ENCODE results near the gene GOLGA5. TPM values are rescaled to one million over a fixed set of nuclear protein-coding genes. Genes with fewer than 3 reads are reported as not detected.

The GOLGA5 gene
- total RNA-seq, 2 donors from 2014 or later: 21.8 to 27.8 TPM

DNA sequence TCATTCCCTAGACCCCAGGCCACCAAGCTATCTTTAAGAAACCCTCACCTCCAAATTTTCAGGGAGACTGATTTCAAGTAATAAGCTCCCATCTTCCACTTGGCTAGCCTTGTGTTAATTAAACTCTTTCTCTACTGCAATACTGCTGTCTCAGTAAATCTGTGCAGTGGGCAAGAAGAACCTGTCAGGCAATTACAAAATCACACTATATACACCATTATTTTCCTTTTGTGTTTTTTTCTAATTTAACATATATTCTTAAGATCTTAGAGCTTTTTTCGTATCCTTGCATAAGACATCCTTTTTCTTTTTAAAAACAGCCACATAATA is 7.7 kb upstream of the GOLGA5 start:
- intact Hi-C loops (cut with DNase I): no loop called here
- Histone ChIP-seq H3K27me3 (no peaks in the 10 kb centered on the region), H3K36me3 (replicated peaks in 1 of 2; ENCODE audit: insufficient read depth in 1 of 2, low read depth in 2 of 2) (no peaks in the 10 kb centered on the region), H3K9me3 (peaks cover 0 to 7% (median 0%) of the 10 kb centered on the region in 3 donors), H3K4me3 (no peak overlapping the region), H3K4me1 (peaks cover 28% of the 10 kb centered on the region), H3K27ac (peak overlapping the region in 3 of 4 donors; percentile 57 to 80 (median 67))
- WGBS, 2 donors: 100% methylated on average over 1 of the region's 1 CpG
- DNase-seq (no peak), ATAC-seq (no peak)
- TF ChIP-seq POLR2A (IDR thresholded peaks at IDR 0.05): no peak
- TF ChIP-seq, protein P1, sequence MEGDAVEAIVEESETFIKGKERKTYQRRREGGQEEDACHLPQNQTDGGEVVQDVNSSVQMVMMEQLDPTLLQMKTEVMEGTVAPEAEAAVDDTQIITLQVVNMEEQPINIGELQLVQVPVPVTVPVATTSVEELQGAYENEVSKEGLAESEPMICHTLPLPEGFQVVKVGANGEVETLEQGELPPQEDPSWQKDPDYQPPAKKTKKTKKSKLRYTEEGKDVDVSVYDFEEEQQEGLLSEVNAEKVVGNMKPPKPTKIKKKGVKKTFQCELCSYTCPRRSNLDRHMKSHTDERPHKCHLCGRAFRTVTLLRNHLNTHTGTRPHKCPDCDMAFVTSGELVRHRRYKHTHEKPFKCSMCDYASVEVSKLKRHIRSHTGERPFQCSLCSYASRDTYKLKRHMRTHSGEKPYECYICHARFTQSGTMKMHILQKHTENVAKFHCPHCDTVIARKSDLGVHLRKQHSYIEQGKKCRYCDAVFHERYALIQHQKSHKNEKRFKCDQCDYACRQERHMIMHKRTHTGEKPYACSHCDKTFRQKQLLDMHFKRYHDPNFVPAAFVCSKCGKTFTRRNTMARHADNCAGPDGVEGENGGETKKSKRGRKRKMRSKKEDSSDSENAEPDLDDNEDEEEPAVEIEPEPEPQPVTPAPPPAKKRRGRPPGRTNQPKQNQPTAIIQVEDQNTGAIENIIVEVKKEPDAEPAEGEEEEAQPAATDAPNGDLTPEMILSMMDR (IDR thresholded peaks at IDR 0.05): no peak

DNA sequence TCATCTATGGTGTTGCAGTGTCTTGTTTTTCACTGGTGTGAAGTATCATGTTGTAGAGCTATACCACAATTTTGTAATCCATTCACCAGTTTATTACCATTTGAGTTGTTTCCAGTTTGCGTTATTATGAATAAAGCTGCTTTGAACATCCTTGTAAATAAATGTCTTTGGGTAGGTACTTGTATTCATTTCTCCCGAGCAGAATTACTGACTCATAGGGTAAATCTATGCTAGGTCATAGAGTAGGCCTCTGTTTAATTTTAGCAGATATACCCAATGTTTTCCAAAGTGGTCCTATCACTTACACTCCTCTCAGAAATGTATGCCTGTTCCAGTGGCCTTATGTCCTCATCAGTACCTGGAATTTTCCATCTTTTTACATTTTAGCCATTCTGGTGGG is 6.6 kb upstream of the GOLGA5 start:
- WGBS, 2 donors: 90% methylated on average over 2 of the region's 2 CpGs
- Histone ChIP-seq H3K36me3 (replicated peaks in 1 of 2; ENCODE audit: insufficient read depth in 1 of 2, low read depth in 2 of 2) (no peaks in the 10 kb centered on the region), H3K27me3 (no peaks in the 10 kb centered on the region), H3K9me3 (peaks cover 0 to 7% (median 0%) of the 10 kb centered on the region in 3 donors), H3K4me3 (no peak overlapping the region), H3K27ac (no peak overlapping the region), H3K4me1 (peaks cover 31% of the 10 kb centered on the region)
- TF ChIP-seq, protein P1 (IDR thresholded peaks at IDR 0.05): no peak
- TF ChIP-seq POLR2A (IDR thresholded peaks at IDR 0.05): no peak
- no peak for ATAC-seq
- DNase-seq: no peak
- intact Hi-C loops (cut with DNase I): no loop called here

DNA sequence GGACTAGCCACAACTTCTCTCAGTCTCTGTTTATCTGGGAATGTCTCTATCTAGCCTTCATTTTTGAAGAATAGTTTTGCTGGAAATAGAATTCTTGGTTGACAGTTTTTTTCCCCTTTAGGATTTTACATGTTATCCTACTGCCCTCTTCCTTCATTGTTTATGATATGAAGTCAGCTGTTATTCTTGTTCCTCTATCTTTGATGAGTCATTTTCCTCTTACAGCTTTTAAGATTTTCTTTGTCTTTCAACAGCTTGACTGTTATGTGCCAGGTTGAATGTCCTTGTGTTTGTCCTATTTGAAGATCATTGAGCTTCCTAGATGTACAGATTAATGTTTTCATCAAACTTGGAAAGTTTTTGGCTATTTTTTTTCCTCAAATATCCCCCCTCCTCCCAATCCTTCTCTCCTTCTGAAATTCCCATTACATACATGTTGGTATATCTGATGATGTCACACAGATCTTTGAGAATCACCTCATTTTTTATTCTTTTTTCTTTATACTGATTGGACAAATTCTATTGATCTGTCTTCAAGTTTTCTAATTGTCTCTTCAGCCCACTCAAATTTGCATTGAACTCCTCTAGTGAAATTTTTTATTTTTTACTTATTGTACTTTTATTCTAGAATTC is 4.5 kb upstream of the GOLGA5 start:
- Histone ChIP-seq H3K27ac (no peak overlapping the region), H3K36me3 (replicated peaks in 1 of 2; ENCODE audit: insufficient read depth in 1 of 2, low read depth in 2 of 2) (no peaks in the 10 kb centered on the region), H3K27me3 (no peaks in the 10 kb centered on the region), H3K9me3 (peaks cover 0 to 7% (median 0%) of the 10 kb centered on the region in 3 donors), H3K4me1 (peaks cover 37% of the 10 kb centered on the region), H3K4me3 (no peak overlapping the region)
- intact Hi-C loops (cut with DNase I): no loop called here
- TF ChIP-seq, protein P1 (IDR thresholded peaks at IDR 0.05): no peak
- no peak for TF ChIP-seq POLR2A (IDR thresholded peaks at IDR 0.05)
- DNase-seq (no peak), ATAC-seq (no peak)

DNA sequence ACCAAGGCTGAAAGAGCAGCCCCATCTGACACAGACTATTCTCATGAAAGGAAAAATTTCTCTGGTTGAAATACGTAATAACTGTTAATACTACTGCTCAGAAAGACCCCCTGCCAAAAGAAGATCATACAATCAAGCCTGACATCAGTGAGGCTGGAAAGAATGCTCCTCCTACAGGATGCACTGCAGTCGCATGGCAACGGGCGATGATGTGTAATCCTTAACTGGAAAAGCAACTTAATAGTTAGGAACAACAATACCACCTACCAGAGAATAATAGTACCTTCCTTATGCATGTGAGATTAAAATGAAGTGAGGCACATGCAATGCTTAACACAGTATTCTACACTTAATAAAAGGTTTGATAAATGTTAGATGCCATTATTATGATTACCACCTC is 1.2 kb upstream of the GOLGA5 start:
- H3K27ac ChIP-seq: no peak overlapping the region
- DNase-seq: no peak
- no peak overlapping the region for H3K4me3 ChIP-seq
- H3K27me3 ChIP-seq: no peaks in the 10 kb centered on the region
- H3K9me3 ChIP-seq: peaks cover 0 to 7% (median 0%) of the 10 kb centered on the region in 3 donors
- WGBS, 2 donors: 67 to 74% methylated on average over 4 of the region's 4 CpGs
- no peak for TF ChIP-seq POLR2A (IDR thresholded peaks at IDR 0.05)
- TF ChIP-seq, protein P1 (IDR thresholded peaks at IDR 0.05): no peak
- intact Hi-C loops (cut with DNase I): no loop called here
- no peaks in the 10 kb centered on the region for H3K36me3 ChIP-seq (replicated peaks in 1 of 2; ENCODE audit: insufficient read depth in 1 of 2, low read depth in 2 of 2)
- peaks cover 34% of the 10 kb centered on the region for H3K4me1 ChIP-seq
- ATAC-seq: no peak

DNA sequence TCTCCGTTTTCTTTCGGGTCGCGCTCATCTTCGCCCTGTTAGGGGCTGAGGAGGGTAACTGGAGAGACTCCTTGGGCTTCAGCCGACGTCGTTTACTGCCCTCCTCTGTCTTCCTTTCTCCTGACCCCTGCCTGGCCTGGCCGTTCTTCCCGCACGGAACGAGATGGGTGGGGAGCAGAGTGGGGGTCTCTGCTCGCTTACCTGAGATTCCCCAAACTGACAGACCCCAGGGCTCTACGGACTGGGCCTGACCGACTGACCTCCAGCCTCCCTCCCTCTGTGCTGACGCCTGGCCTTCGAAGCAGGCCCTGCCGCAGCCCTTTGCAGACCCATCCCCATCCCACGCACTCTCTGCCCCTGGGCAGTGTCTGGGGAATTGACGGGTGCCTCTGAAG is 439 bp downstream of the GOLGA5 start:
- H3K9me3 ChIP-seq: peaks cover 0 to 1% (median 0%) of the 10 kb centered on the region in 3 donors
- peaks cover 0 to 3% of the 10 kb centered on the region in 2 donors for H3K36me3 ChIP-seq (replicated peaks in 1 of 2; ENCODE audit: insufficient read depth in 1 of 2, low read depth in 2 of 2)
- H3K27me3 ChIP-seq: no peaks in the 10 kb centered on the region
- peak in 2 of 4 donors; percentile 16 to 19 for DNase-seq
- peaks cover 34% of the 10 kb centered on the region for H3K4me1 ChIP-seq
- peak overlapping the region; percentile 75 to 89 for H3K4me3 ChIP-seq
- 0% methylated on average over 7 to 20 of the region's 20 CpGs for WGBS, 2 donors
- TF ChIP-seq, protein P1 (IDR thresholded peaks at IDR 0.05): no peak
- no peak for TF ChIP-seq POLR2A (IDR thresholded peaks at IDR 0.05)
- ATAC-seq: no peak
- intact Hi-C loops (cut with DNase I): no loop called here
- H3K27ac ChIP-seq: peak overlapping the region; percentile 60 to 87 (median 76)
